COLO829 (cell line): ENCODE data around the gene USP54.

Source experiments
- DNase-seq: peaks from one replicate; pipeline ENCODE4 v3.0.0; 2012; ENCODE audit warnings: low spot score

The USP54 gene

GRCh38 chr10:73460897-73461296 is 130.2 kb downstream of the USP54 start:
- no peak for DNase-seq

- DNase-seq: no peak
Observed at GRCh38 chr10:73459683-73460314, 131.3 kb downstream of the USP54 start.

- DNase-seq: no peak
Observed at GRCh38 chr10:73456187-73456890, 134.8 kb downstream of the USP54 start.

DNA sequence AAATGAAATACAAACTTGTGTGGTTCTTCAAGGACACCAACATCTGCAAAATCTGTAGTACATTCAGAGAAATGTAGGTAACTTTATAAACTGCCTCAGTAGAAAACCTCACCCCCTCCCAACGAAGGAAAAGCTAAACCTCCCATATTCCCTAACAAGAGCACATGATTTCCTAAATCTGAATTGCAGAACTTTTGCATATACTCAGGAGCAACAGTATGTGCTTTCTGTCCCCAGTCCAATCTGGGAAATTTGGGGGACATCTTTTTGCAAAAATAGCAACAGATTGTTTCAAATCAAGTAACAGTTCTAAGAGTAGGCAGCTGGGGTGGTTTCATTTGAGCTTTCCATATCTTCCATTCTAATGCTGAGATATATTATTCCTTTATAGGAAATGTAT is 142.0 kb downstream of the USP54 start:
- DNase-seq: no peak

DNA sequence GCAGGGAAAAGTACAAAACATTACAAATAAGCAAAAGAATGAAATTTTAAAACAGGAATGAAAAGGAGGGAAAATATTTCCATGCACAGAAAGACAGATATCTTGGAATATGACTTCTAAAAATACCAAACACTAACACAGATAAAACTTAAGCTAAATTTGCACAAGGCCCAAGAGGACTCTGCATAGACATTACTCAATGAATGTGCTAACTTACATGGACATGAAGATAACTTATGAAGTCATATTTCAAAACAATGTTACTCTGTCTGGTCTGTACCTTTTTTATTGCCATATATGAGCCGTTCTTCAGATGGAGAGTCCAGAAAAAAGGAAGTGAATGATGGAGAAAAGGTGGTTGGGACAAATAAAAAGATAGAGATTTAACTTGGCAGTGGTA is 142.8 kb downstream of the USP54 start:
- no peak for DNase-seq
